GM10266 (cell line): Measurements from ENCODE around the gene KLHL20.

Source experiments
- DNase-seq: peaks from one replicate; pipeline ENCODE4 v3.0.0; 2012; ENCODE audit errors: extremely low spot score
- TF ChIP-seq, protein P1 (sequence below): IDR thresholded peaks from 2 replicates; pipeline ENCODE4 v1.5.1; 2012; ENCODE audit warnings: mild to moderate bottlenecking, low read depth; ENCODE audit not compliant: control insufficient read depth, insufficient read depth; ENCODE audit errors: missing control alignments

The KLHL20 gene

DNA sequence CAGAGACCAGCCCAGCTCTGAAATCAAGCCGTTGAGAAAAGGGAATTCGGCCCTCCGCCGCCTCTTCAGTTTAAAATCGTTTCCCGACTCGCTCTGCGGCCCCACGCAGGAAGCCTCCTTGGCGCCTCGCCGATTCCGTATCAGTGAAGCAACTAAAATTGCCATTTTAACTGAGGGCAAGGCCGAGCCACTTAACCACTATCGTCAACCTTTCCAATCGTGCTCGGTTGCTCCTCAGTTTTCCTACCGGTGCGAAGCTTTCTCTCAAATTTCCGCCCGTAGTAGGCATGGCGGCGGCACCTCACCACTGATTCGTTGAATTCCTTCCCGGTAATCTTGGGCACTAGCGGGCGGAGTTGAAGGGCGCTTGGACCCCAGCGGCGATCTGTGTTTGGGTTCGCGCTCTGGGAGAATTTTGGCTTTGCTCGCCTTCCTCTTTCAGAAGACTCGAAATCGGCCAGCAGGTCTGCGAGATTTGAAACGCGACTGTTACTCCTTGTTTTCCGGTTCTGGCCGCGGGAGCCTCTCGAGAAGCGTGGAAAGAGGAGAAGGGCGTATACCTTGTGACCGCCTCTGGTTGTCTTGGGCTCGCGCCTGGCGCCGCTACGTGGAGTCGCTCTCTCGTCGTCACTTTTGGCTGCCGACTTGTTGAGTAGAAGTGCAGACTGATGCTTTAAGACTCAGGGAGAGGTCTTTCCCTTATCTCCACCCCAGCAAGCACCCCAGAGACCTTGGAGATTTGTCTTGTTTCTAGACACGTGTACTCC, 109.7 kb downstream of the KLHL20 start, which contains the start of the genes CENPL and DARS2:
CENPL (minus strand) TSS at position 569 of the 767 bp plus-strand sequence. CDS start 13,584 bp downstream, outside the sequence.
DARS2 (plus strand) TSS at position 359 of the 767 bp plus-strand sequence. CDS start 557 bp downstream, outside the sequence.
- peak; percentile 86 for DNase-seq
- TF ChIP-seq, protein P1, sequence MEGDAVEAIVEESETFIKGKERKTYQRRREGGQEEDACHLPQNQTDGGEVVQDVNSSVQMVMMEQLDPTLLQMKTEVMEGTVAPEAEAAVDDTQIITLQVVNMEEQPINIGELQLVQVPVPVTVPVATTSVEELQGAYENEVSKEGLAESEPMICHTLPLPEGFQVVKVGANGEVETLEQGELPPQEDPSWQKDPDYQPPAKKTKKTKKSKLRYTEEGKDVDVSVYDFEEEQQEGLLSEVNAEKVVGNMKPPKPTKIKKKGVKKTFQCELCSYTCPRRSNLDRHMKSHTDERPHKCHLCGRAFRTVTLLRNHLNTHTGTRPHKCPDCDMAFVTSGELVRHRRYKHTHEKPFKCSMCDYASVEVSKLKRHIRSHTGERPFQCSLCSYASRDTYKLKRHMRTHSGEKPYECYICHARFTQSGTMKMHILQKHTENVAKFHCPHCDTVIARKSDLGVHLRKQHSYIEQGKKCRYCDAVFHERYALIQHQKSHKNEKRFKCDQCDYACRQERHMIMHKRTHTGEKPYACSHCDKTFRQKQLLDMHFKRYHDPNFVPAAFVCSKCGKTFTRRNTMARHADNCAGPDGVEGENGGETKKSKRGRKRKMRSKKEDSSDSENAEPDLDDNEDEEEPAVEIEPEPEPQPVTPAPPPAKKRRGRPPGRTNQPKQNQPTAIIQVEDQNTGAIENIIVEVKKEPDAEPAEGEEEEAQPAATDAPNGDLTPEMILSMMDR: no peak

- TF ChIP-seq, protein P1: no peak
- DNase-seq: no peak
Observed at GRCh38 chr1:173827611-173828010, 112.8 kb downstream of the KLHL20 start.

GRCh38 chr1:173832748-173833147, 118.0 kb downstream of the KLHL20 start:
- DNase-seq: no peak
- TF ChIP-seq, protein P1: no peak
